Measurements from ENCODE around the gene PHF12. TPM values are rescaled to one million over a fixed set of nuclear protein-coding genes. Genes with fewer than 3 reads are reported as not detected.

Gene PHF12
- total RNA-seq, 1 donor from 2014 or later = 7.1 TPM

- TF ChIP-seq CTCF (IDR thresholded peaks at IDR 0.05; ENCODE audit: insufficient read depth, low read length, severe bottlenecking) = no peak
- no peak for DNase-seq (ENCODE audit: low read depth)
- Histone ChIP-seq H3K27me3 (ENCODE audit: control insufficient read depth, insufficient read depth, low read length) (no peaks in the 10 kb centered on the region), H3K36me3 (ENCODE audit: control insufficient read depth, insufficient read depth, low read length) (peaks cover 4% of the 10 kb centered on the region), H3K4me3 (ENCODE audit: low read depth, low read length) (no peak overlapping the region)
- FAIRE-seq = no peak
Observed at GRCh38 chr17:28892024-28892423, 59.3 kb downstream of the PHF12 start.

GRCh38 chr17:28891201-28891600 is 60.1 kb downstream of the PHF12 start:
- no peak for DNase-seq (ENCODE audit: low read depth)
- Histone ChIP-seq H3K4me3 (ENCODE audit: low read depth, low read length) (no peak overlapping the region), H3K36me3 (ENCODE audit: control insufficient read depth, insufficient read depth, low read length) (peaks cover 7% of the 10 kb centered on the region), H3K27me3 (ENCODE audit: control insufficient read depth, insufficient read depth, low read length) (no peaks in the 10 kb centered on the region)
- no peak for FAIRE-seq
- no peak for TF ChIP-seq CTCF (IDR thresholded peaks at IDR 0.05; ENCODE audit: insufficient read depth, low read length, severe bottlenecking)

DNA sequence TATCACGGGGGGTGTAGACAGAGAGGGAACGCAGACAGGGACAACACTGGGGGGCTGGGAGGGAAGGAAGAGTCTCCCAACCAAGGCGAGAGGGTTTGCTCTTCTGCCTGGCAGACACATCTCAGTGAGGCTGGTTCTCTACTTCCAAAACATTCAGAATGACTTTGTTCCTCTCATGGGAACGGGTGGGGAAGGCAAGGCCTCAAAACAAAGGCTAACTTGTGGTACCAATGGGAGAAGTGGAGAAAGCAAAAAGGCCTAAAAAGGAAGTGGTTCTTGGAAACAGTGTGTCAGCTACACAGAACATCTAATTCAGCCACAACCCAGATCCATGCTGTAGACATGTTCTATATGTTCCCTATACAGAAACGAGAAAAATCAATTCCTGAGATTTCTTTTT is 61.3 kb downstream of the PHF12 start:
- FAIRE-seq = no peak

DNA sequence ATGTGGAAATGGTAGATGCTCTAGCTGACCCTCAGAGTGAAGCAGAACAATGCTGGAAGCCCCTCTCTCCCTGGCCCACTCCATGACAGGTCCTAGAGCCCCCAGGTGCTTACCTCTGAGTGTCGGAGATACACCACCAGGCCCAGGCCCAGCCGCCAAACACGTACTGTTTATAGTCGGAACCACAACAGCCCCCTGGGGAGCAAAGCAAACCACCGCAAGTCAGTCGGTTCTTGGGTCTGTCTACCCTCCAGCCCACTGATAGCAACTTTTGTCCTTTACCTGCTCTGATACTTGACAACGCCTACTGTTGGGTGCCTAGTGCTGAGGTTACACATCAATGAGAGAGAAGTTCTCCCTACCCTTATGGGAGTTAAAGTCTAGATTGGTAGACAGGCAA is 62.5 kb downstream of the PHF12 start:
- no peak for TF ChIP-seq CTCF (IDR thresholded peaks at IDR 0.05; ENCODE audit: insufficient read depth, low read length, severe bottlenecking)
- H3K36me3 ChIP-seq (ENCODE audit: control insufficient read depth, insufficient read depth, low read length) = peaks cover 19% of the 10 kb centered on the region
- no peaks in the 10 kb centered on the region for H3K27me3 ChIP-seq (ENCODE audit: control insufficient read depth, insufficient read depth, low read length)
- DNase-seq (ENCODE audit: low read depth) (no peak), FAIRE-seq (no peak)
- H3K4me3 ChIP-seq (ENCODE audit: low read depth, low read length) = no peak overlapping the region

More for the DNA sequence above, 61.3 kb downstream of the PHF12 start:
- H3K4me3 ChIP-seq (ENCODE audit: low read depth, low read length) = no peak overlapping the region
- no peak for DNase-seq (ENCODE audit: low read depth)
- peaks cover 13% of the 10 kb centered on the region for H3K36me3 ChIP-seq (ENCODE audit: control insufficient read depth, insufficient read depth, low read length)
- no peak for TF ChIP-seq CTCF (IDR thresholded peaks at IDR 0.05; ENCODE audit: insufficient read depth, low read length, severe bottlenecking)
- no peaks in the 10 kb centered on the region for H3K27me3 ChIP-seq (ENCODE audit: control insufficient read depth, insufficient read depth, low read length)

GRCh38 chr17:28887871-28888471 is 63.3 kb downstream of the PHF12 start:
- Histone ChIP-seq H3K4me3 (ENCODE audit: low read depth, low read length) (no peak overlapping the region), H3K36me3 (ENCODE audit: control insufficient read depth, insufficient read depth, low read length) (peaks cover 19% of the 10 kb centered on the region), H3K27me3 (ENCODE audit: control insufficient read depth, insufficient read depth, low read length) (no peaks in the 10 kb centered on the region)
- FAIRE-seq (no peak), DNase-seq (ENCODE audit: low read depth) (no peak)
- no peak for TF ChIP-seq CTCF (IDR thresholded peaks at IDR 0.05; ENCODE audit: insufficient read depth, low read length, severe bottlenecking)

DNA sequence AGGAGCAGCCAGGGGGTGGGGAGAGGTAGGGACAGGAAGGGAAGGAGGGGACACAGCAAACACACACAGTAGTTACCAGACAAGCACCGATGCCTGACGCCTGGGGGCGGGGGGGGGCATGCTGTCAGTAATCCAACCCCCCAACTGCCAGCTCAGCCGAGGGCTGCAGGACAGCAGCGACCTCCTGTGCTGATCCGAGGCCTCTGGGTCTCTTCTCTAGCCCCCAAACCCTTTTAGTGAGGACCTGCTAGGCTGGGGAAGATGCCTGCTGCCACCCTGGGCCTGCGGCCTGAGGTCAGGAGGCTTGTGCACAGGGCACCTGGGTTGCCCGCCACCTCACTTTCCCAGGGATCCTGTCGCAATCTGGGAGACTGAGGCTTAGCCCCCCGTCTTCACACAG is 65.4 kb downstream of the PHF12 start:
- H3K36me3 ChIP-seq (ENCODE audit: control insufficient read depth, insufficient read depth, low read length) = peaks cover 21% of the 10 kb centered on the region

More for the DNA sequence above, 65.4 kb downstream of the PHF12 start:
- no peak for DNase-seq (ENCODE audit: low read depth)
- Histone ChIP-seq H3K4me3 (ENCODE audit: low read depth, low read length) (no peak overlapping the region), H3K27me3 (ENCODE audit: control insufficient read depth, insufficient read depth, low read length) (no peaks in the 10 kb centered on the region)
- TF ChIP-seq CTCF (IDR thresholded peaks at IDR 0.05; ENCODE audit: insufficient read depth, low read length, severe bottlenecking) = no peak
- FAIRE-seq = no peak

All from bronchial epithelial cell (primary cell).